HG03520 (cell line): ENCODE results near the gene SRXN1.
A peak's percentile ranks its signal among the peaks of the same experiment; 100 is the strongest.
"Not testable (repeated sequence)": the region's sequence is repeated elsewhere in the genome, so short reads cannot be mapped to it uniquely, and the experiment has no call there.

Source experiments
- ATAC-seq: cut with Tn5 transposase; IDR thresholded peaks from one replicate; pipeline ENCODE4 v1.9.1; 2021; ENCODE audit warnings: mild to moderate bottlenecking, moderate library complexity; ENCODE audit not compliant: unreplicated experiment

The SRXN1 gene

DNA sequence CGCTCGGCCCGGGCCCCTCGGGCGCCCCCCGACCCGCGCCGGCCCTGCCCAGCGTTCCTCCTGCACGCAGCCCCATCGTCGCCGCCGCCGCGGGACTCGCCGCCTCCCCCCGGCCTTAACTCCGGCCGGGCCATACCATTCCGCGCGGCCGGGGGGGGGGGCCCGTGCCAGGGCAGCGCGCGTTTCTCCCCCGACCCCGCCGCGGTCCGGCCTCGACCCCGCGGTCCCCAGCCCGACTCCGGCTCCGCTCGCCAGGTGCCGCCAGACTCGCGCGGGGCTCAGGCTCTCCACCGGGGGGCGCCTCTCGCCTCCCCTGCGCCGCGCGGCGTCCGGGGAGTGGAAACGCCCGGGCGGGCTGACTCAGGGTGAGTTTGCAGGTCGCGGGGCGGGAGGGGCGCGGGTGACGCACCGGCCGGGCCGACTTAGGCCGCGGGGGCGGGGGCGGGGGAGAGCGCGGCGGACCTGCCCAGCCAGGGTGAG is at the start of gene SRXN1:
Gene SRXN1 (minus strand): TSS at position 91 of the 480 bp plus-strand sequence. CDS start 15 bp downstream, at position 76.
- ATAC-seq, result peak; percentile 82

DNA sequence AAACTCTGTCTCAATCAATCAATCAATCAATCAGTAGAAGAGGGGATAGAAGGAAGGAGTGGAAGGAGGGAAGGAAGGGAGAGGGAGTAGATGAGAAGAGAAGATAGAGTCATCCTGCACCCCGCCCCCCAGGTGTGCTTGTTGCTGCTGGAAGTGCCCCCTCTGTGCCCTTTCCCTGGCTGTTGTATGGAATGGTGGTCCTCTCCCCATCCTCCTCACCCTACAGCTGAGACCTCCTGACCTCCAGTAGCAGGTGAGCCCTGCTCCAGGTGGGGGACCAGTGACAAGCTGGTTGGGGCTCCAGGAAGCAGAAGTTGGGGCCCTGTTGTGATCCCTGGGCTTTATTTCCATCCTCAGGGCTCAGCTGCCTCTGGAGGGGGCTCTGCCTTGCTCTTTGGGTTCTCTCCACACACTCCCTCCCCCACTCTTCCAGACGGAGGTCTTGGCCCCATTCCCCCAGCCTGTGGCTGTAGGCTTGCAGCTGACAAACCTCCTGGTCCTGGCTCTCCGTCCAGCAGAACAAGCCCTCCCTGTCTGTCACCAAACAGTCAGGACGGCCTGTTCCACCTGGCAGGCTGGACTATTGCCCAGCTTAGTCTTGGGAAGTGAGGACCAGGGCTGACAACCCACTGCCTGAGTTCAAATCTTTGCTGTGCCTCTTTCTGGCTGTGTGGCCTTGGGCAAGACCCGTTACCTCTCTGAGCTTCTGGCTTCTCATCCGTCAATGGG is 48.6 kb upstream of the SRXN1 start:
- no peak for ATAC-seq

DNA sequence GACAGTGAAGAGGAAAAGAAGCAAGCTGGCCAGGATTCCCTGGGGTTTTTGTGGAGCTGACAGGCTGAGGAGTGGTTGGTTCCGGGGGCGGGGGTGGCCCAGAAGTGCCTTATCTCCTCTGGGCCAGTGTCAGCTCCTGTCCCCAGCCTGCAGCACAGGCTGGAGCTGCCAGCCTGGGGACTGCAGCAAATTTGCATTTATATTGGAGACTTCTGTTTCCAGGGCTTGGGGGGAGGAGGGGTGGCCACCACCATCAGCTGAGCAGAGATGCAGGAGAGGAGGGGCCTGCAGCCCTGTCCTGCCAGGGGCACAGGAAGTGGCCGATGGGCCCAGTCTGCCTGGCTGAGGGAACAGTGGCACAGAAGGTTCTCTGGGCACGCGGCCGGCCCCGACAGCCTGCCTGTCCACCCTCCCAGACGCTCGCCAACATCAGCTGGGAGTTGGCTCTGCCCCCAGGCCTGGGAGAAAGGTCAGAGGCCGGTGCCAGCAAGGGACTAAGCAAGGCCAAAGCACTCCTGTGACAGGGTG is 46.9 kb upstream of the SRXN1 start:
- ATAC-seq, result no peak

GRCh38 chr20:699342-699741 is 46.3 kb upstream of the SRXN1 start:
- no peak for ATAC-seq

- no peak for ATAC-seq
Measured at GRCh38 chr20:698276-698675, 45.3 kb upstream of the SRXN1 start.

- ATAC-seq, result no peak
Measured at GRCh38 chr20:697826-698225, 44.8 kb upstream of the SRXN1 start.

GRCh38 chr20:695165-695866 is 42.3 kb upstream of the SRXN1 start:
- no peak for ATAC-seq

DNA sequence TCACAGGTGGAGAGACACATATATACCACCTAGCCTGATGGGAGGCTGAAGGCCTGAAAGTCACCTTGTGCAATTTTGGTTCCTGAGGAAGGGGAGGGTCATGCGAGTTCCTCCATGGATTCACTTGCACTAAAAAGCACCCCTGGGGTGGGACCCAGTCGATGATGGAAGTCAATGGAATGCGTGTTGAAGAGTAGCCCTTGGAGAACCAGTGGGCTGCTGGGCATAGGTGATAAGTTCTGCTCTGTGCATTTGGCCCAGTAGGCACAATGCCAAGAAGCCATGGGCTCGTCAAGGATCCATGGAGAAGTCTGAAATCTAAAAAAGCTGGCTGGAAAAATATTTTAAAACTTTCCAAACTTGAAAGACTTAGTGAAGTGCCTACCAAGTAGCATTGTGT is 41.5 kb upstream of the SRXN1 start:
- no peak for ATAC-seq

- ATAC-seq, result not testable (repeated sequence)
Measured at GRCh38 chr20:693786-694185, 40.8 kb upstream of the SRXN1 start.

GRCh38 chr20:692044-692443 is 39.0 kb upstream of the SRXN1 start:
- no peak for ATAC-seq

DNA sequence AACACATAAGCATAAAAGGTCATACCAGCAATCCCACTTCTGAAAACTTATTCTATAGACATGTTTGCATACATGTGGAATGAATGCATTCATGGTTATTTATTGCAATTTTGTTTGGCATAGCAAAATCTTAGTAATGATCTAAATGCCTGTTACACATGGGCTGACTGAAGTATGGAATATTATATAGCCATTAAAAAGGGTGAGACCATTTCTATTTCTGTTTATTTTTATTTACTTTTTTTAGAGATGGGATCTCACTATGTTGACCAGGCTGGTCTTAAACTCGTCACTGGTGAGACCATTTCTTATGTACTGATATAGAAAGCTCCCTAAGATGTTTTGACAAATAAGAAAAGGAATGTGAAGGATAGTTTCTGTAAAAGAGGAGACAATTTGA is 36.9 kb upstream of the SRXN1 start:
- ATAC-seq, result no peak

GRCh38 chr20:689348-689747 is 36.3 kb upstream of the SRXN1 start:
- ATAC-seq, result no peak

- ATAC-seq, result no peak
Measured at GRCh38 chr20:688809-689212, 35.8 kb upstream of the SRXN1 start.

DNA sequence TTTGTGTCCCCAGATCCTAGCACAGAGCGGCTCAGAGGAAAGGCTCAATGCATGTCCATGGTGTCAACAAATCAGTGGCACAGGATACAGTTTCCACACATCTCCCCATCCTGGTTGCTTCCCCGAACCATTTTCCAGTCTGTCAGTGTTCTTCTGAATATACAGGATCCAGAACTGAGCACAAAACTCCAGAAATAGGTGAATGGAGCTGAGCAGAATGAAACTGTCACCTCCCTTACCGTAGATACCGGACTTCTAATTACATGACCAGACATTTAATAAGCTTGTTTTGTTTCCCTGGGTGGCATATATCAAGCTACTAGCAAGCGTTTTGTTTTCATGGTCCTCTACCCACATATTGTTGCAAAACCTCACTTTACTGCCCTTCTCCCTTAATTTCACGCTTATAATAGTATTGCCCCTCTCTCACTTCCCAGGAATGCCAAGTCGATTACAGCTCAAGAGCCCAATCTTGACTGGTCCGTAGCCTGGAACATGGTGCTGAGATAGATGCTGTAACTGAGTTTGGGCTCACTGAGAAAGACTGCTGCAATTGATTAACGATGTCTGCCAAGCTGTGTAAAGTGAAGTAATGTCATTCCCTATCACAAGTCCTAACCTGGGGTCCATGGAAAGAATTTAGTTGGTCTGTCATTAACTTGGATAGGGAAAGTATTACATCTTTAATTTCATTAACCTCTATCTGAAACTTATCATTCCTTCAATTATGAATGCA is 34.6 kb upstream of the SRXN1 start:
- ATAC-seq, result no peak

- ATAC-seq, result no peak
Measured at GRCh38 chr20:684676-685319, 31.8 kb upstream of the SRXN1 start.

GRCh38 chr20:682123-682522 is 29.1 kb upstream of the SRXN1 start:
- ATAC-seq, result no peak

DNA sequence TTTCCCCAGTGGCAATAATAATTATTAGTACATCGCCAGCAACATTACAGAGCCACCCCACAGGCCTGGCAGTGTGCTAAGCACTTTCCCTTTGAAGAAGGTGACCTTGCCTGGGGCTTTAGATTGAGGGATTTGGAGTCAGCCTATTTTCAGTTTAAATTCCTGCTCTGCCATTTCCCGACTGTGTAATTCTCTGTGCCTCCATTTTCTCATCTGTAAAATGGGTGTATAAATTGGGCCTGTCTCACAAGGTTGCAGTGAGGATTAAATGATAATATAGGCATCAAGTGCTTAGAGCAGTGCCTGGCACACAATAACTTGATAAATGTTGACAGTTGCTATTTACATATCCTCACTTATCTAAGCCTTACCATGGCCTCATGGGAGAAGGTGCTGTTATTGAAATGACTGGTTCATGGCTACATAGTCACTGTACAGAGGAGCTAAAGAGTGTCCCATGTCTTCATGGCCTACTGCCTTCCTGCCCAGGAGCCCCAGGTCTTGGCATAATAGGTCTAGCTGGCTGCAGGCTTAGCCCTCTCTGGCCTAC is 27.7 kb upstream of the SRXN1 start:
- no peak for ATAC-seq

DNA sequence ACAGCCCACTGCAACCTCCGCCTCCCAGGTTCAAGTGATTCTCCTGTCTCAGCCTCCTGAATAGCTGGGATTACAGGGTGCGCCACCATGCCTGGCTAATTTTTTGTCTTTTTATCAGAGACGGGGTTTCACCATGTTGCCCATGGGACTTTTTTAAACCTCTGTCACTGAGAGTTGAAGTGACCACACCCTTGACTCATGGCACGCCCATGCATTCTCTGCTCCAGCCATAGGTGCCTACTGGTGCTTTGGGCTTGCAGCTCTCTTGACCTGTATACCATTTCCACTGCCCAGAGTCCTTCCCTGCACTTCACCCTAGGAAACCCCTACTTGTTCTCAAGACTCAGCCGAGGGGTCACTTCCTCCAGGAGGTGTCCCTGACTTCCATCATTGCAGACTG is 25.0 kb upstream of the SRXN1 start:
- ATAC-seq, result no peak

DNA sequence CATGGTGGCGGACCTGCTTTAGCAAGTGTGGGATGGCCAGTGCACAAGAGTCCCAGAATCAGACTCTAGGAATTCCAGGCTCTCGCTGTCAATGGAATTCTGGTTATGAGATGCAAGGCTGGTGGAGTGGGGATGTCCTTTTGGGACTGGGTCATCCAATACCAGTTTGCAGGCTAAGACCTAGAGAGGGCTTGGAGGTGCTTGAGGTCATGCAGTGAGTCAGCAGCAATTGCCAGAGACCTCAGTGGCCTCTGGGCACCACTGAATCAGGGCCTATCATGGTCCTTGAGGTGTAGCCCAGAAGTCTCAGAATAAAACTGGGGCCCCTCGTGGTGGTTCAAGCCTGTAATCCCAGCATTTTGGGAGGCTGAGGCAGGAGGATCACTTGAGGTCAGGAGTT is 24.0 kb upstream of the SRXN1 start:
- ATAC-seq, result no peak

GRCh38 chr20:676315-676937 is 23.4 kb upstream of the SRXN1 start:
- ATAC-seq, result no peak
